ENCODE measurements around the gene CD14. TPM values are rescaled to one million over a fixed set of nuclear protein-coding genes. Genes with fewer than 3 reads are reported as not detected.

Gene CD14
- total RNA-seq = 2.9 and 5.3 TPM in 2 replicates

GRCh38 chr5:140633021-140633471 lies at the start of gene CD14:
Gene CD14 (minus strand): TSS chr5:140633175. CDS start chr5:140633071, 104 bp downstream.

DNA sequence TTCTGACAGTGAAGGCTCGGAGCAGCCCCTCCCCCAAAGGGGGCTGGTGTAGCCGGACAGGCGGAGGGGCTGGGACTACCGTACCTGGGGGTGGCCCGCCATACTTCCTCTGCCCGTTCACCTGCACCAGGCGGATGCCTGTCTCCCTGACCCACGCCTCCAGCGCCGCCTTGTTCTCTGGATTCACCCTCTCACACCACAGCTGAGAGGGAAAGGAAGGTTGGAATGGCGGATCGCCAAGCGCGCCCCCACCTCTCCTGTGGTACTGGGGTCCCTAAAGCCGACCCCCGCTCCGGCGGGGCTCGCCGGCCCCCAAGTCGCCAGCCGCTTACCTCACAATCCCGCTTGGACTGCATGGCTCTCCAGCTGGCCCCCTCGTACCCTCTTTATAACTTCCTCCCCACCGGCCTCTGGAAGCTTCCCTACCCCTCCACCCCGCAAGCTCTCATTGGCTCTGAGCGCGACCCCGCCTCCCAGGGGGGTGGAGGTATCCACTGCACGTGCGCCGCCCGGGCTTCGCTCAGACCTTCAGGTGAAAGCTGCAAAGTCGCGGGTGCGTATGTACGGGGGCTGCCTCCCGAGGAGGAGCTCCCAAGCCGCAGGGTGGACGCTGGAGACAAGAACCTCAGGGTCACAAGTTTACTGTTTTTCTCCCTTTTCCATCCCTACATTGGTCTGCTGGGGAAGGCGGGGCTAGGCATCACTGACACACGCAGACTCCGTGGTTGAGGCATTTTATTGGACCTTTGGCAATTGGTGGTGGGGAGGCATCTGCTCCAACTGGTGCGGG lies 40.4 kb upstream of the CD14 start, which contains the start of gene DND1:
Gene DND1 (minus strand): TSS at position 390 of the 790 bp plus-strand sequence. CDS start 34 bp downstream, at position 356.

GRCh38 chr5:140664359-140665119 lies 31.6 kb upstream of the CD14 start, which contains the start of gene WDR55:
Gene WDR55 (plus strand): TSS chr5:140664904. CDS start chr5:140664913, 9 bp downstream.

GRCh38 chr5:140639148-140639981 lies 6.4 kb upstream of the CD14 start, which contains the start of gene TMCO6:
Gene TMCO6 (plus strand): TSS chr5:140639451. CDS start chr5:140639528, 77 bp downstream.

Other genes starting within 250 kb of the CD14 start
- gene ANKHD1, start 231.3 kb downstream of the CD14 start, total RNA-seq = 85.2 and 85.8 TPM in 2 replicates
- 4.2 and 5.0 TPM in 2 replicates for gene EIF4EBP3, start 85.5 kb downstream of the CD14 start, total RNA-seq
- 29.1 and 36.3 TPM in 2 replicates for gene SRA1, start 75.7 kb downstream of the CD14 start, total RNA-seq
- gene APBB3, start 68.6 kb downstream of the CD14 start, total RNA-seq = 17.4 and 19.2 TPM in 2 replicates
- 20.0 and 20.1 TPM in 2 replicates for gene SLC35A4, start 68.3 kb downstream of the CD14 start, total RNA-seq
- gene TMCO6, start 6.3 kb upstream of the CD14 start, total RNA-seq = 7.7 and 26.5 TPM in 2 replicates
- gene NDUFA2, start 14.5 kb upstream of the CD14 start, total RNA-seq = 22.9 and 29.6 TPM in 2 replicates
- 98.9 and 99.1 TPM in 2 replicates for gene IK, start 14.7 kb upstream of the CD14 start, total RNA-seq
- gene WDR55, start 31.7 kb upstream of the CD14 start, total RNA-seq = 21.5 and 24.4 TPM in 2 replicates
- gene DND1, start 40.4 kb upstream of the CD14 start, total RNA-seq = 0.11 and 0.13 TPM in 2 replicates
- gene HARS1, start 58.2 kb upstream of the CD14 start, total RNA-seq = 47.3 and 49.1 TPM in 2 replicates
- 24.4 and 28.6 TPM in 2 replicates for gene HARS2, start 58.3 kb upstream of the CD14 start, total RNA-seq
- 43.1 and 52.0 TPM in 2 replicates for gene ZMAT2, start 67.3 kb upstream of the CD14 start, total RNA-seq
- gene PCDHA1, start 153.0 kb upstream of the CD14 start, total RNA-seq = under 0.01 and 0.11 TPM in 2 replicates
- gene PCDHA2, start 161.7 kb upstream of the CD14 start, total RNA-seq = under 0.01 TPM in 1 of 2 replicates, not detected in the other
- gene PCDHA3, start 167.9 kb upstream of the CD14 start, total RNA-seq = 0.11 and 0.26 TPM in 2 replicates
- 0.26 and 0.32 TPM in 2 replicates for gene PCDHA4, start 173.9 kb upstream of the CD14 start, total RNA-seq
- gene PCDHA5, start 188.4 kb upstream of the CD14 start, total RNA-seq = under 0.01 and 0.13 TPM in 2 replicates
- 0.32 and 0.52 TPM in 2 replicates for gene PCDHA6, start 194.8 kb upstream of the CD14 start, total RNA-seq
- 0.13 and 0.22 TPM in 2 replicates for gene PCDHA7, start 201.1 kb upstream of the CD14 start, total RNA-seq
- gene PCDHA8, start 208.0 kb upstream of the CD14 start, total RNA-seq = 0.11 and 0.13 TPM in 2 replicates
- gene PCDHA9, start 215.2 kb upstream of the CD14 start, total RNA-seq = 0.11 and 0.26 TPM in 2 replicates
- 0.13 and 0.54 TPM in 2 replicates for gene PCDHA10, start 222.7 kb upstream of the CD14 start, total RNA-seq
- gene PCDHA11, start 235.8 kb upstream of the CD14 start, total RNA-seq = 0.11 and 0.13 TPM in 2 replicates
- 0.13 TPM in 1 of 2 replicates, not detected in the other for gene PCDHA12, start 242.1 kb upstream of the CD14 start, total RNA-seq
- 0.11 and 0.13 TPM in 2 replicates for gene PCDHA13, start 248.9 kb upstream of the CD14 start, total RNA-seq